Measurements from ENCODE around the gene DPYSL3.
"Not testable (repeated sequence)": the region's sequence is repeated elsewhere in the genome, so short reads cannot be mapped to it uniquely, and the experiment has no call there.

The DPYSL3 gene

GRCh38 chr5:147400126-147400809 lies 109.6 kb downstream of the DPYSL3 start:
- no peak for DNase-seq

DNA sequence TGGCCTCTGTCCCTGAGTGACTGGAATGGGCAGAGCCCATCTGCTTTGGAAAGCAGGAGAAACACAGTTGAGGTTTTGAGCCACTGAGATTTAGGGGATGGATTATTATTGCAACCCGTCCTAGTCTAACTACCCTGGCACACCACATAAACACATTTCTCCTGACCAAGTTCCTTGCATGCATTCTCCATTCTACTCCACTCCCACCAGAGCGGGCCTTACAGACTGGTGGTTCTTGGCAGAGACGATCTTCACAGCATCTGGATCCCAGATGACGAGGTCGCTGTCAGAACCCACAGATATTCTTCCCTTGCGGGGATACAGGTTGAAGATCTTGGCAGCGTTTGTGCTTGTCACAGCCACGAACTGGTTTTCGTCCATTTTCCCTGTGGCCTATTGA lies 111.0 kb downstream of the DPYSL3 start:
- DNase-seq, result no peak

GRCh38 chr5:147397616-147398015 lies 112.3 kb downstream of the DPYSL3 start:
- DNase-seq, result no peak

DNA sequence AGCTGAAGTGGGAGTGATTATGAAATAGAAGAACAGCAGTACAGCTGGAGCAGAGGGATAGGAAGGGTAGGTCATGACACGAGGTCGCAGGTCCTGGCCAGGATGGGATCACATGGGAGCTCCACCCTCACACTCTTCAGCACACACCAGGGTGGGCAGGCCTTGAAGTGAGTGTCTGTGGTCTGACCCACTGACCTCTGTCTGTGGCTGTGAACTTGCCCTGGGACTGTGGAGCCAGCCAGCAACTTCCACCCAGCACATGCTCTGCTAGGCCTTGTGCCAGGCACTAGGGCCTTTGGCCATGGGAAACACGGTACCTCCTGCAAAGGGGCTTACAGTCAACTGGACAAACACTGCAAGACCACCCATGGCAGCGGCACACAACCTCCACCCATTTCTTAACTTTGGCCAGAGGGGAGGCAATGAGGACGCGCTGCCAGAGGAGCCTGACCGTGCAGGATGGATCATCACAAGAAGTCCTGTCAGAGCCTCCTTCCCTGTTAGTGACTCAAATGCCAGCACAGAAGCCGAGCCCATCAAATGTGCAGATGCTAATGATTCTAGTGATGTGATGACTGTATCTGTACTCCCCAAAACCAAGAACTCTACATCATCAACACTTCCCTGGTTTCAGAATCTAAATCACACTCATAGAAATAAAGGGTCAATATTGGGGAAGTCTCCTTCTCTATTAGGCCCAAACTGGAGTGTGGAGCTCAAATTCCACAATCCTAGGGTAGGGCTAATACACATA lies 113.6 kb downstream of the DPYSL3 start:
- no peak for DNase-seq

DNA sequence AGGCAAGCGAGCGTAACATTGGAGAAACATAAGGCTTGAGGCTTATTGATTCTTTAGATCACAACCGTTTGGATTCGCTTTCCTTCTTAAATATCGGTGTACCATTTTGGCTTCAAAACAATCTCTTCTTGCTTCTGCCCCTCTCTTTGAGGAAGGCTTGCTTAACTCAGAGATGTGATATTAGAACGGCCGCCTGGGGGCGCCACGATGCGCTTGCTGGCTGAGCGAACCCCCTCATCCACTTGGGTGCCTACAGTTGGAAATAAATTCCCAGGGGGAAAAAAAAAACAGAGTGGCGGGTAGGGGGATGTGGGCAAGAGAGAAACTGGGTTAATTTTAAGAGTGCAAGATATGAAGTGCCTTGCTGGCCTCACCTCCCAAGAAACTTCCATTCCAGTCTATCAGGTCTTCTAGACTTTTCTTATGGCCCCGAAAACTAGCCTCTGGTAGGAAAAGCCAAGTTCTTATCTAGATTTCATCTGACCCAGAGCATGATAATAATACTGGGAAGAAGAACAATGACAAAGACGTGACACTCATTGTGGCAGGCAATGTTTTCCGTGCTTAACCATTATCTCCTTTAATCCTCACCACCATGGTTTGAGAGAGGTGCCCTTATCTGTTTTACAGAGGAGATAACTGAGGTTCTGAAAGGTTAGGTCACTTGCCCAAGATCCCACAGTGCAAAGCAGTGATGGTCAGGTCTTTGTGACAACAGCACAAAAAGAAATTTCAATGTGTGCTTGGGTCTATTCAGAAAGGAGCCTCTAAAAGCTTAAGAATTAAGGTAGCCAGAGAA lies 115.8 kb downstream of the DPYSL3 start:
- no peak for DNase-seq

- DNase-seq, result no peak
Observed at GRCh38 chr5:147391781-147392180, 118.1 kb downstream of the DPYSL3 start.

GRCh38 chr5:147390654-147391225 lies 119.1 kb downstream of the DPYSL3 start:
- DNase-seq, result no peak

DNA sequence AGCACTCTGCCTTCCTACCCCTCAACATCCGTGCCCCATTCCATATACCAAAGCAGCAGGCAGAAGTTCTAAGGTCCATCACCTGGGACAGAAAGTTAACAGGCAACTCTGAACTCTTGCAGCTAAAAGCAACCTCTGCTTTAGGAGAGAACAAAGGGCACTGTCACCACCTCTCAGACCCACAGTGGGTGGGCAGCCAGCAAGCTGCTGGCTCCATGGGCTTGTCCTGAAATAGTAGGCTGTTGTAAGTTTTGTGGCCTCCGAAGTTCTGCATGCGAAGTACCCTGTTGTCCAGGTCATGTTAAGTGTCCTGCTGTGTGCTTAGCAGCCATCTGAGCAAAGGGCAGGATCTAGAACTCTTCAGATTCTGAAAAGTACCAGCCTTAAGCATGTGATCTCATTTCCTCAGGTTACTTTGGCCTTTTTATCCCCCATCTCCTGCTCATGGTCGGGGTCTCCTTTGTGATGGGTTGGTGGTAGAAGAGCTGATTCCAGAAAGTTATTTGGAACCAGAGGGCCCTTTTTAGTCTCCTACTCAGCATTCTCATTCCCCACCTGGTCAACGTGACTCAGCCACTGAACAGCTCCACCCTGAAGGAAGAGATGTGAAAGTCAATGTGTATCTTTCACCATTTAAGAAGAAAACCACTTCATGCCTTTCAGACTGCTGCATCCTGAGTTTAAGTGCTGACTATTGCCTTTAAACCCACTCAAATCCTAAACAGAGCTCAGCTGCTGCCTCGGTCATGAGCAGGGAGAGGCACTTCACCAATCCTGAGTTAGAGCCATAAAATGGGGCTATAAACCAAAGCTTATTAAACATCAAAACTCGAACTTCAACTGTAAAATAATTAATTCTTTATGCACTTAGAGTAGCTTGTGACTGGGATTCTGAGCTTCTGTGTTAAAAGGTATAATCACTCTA lies 121.4 kb downstream of the DPYSL3 start:
- no peak for DNase-seq

GRCh38 chr5:147387109-147387508 lies 122.8 kb downstream of the DPYSL3 start:
- no peak for DNase-seq

GRCh38 chr5:147384346-147385193 lies 125.3 kb downstream of the DPYSL3 start:
- DNase-seq, result no peak

DNA sequence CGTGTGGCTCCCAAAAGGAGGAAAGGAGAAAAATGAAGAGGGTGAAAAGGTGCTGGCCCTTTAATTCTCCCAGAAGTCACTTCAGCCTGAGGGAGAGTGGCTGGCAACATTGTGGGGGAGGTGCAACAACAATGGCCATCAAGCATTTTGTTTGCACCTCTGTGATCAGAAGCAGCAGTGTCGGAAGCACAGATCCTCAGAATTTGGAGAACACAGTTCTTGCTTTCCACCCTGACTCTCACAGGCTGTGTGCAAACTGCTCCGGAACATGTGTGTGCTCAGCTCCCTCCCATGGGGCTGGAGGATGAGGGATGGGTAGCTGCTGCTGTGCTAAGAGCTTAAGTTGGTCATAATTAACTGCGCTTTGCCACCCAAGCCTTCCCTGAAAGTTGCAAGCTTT lies 127.1 kb downstream of the DPYSL3 start:
- no peak for DNase-seq

- DNase-seq, result no peak
Observed at GRCh38 chr5:147381555-147381954, 128.3 kb downstream of the DPYSL3 start.

- no peak for DNase-seq
Observed at GRCh38 chr5:147377682-147378081, 132.2 kb downstream of the DPYSL3 start.

DNA sequence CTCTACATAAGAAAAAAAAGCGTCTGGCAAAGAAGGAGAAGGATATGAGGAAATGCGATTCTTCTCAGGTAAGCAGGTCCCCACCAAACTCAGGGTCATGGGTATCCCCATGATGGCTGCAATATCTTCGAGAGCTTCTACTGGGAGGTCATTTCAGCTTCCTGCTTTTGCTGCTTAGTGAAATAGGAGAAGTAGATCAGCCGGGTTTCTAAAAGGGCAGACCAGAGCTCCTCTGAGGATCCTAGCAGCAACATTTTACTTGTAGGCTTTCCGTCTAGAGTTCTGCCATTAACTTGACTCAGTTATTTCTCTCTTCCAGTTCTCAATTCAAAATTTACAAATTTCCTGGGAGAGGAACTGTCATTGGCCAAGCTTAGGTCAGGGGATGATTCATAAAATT lies 134.7 kb downstream of the DPYSL3 start:
- no peak for DNase-seq

GRCh38 chr5:147373328-147373727 lies 136.5 kb downstream of the DPYSL3 start:
- DNase-seq, result no peak

DNA sequence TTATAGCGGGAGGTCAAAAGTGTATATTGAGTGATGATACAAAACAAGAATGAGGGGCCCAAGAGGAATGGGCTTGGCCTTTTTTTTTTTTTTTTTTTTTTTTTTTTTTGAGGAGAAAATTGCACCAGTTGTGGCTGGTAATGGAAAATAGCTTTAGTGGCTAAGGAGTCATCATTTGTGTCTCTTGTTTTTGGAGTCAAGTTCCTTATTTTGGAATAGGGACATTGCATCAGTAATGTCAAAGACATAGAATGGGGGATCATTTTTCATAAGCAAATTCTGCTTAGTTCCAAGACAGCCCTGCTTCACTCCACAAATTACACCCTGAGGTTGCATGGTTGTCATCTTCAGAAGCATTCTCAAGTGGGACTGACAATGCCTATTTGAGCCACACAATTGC lies 137.7 kb downstream of the DPYSL3 start:
- no peak for DNase-seq

DNA sequence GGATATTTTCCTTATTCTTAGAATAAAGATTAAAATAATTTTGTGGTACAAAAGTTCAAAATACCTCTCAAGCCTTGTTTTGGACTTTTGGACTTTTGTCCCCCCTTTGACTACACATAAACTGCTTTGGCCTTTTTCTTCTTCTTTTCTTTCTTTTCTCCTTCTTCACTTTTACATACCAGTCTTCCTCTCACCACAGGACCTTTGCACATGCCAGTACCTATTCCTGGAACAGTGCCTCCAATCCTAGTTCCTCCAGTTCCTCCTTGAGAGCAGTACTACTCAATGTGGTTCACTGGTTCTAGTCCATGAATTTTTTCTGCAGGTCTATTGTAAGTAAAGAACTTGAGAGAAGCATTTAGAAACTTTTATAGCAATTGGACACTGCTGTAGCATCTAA lies 138.6 kb downstream of the DPYSL3 start:
- no peak for DNase-seq

GRCh38 chr5:147369742-147370374 lies 140.0 kb downstream of the DPYSL3 start:
- DNase-seq, result no peak

DNA sequence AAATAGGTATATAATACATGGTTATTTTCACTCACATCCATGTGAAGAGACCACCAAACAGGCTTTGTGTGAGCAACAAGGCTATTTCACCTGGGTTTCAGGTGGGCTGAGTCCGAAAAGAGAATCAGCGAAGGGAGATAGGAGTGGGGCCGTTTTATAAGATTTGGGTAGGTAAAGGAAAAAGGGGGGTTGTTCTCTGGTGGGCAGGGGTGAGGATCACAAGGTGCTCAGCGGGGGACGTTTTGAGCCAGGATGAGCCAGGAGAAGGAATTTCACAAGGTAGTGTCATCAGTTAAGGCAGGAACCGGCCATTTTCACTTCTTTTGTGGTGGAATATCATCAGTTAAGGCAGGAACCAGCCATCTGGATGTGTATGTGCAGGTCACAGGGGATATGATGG lies 142.5 kb downstream of the DPYSL3 start:
- DNase-seq, result not testable (repeated sequence)

- no peak for DNase-seq
Observed at GRCh38 chr5:147361441-147362175, 148.3 kb downstream of the DPYSL3 start.
